Gastrocnemius medialis (tissue), 4 donors: ENCODE results near the gene TCAP.
A peak's percentile ranks its signal among the peaks of the same experiment; 100 is the strongest.

ENCODE experiments used
- CTCF ChIP-seq, 5 experiments: fragments of 450-650 bp in 3 of 5; fragments of 200-600 bp in 2 of 5; sonication (generic) in 2 of 5; IDR thresholded peaks in 4 of 5; conservative IDR thresholded peaks in 1 of 5; 1 replicate in 4 of 5; 2 replicates in 1 of 5; pipeline ENCODE4 v1.5.1; 2016 to 2019; ENCODE audit warnings: antibody characterized with exemption in 5 of 5, mild to moderate bottlenecking in 3 of 5, moderate library complexity in 3 of 5
- POLR2A ChIP-seq, 2 donors: fragments of 450-650 bp; IDR thresholded peaks; one replicate each; pipeline ENCODE4 v1.6.1; 2017; ENCODE audit warnings: antibody characterized with exemption in 2 of 2, mild to moderate bottlenecking in 2 of 2, moderate library complexity in 2 of 2

GRCh38 chr17:39667262-39667944 lies 2.3 kb downstream of the TCAP start:
- TF ChIP-seq POLR2A (IDR thresholded peaks at IDR 0.05) (peak in 1 of 2 donors; percentile 7), CTCF (IDR thresholded peaks at IDR 0.05 in 4 of 5, conservative IDR thresholded peaks at IDR 0.05 in 1 of 5) (no peak)
